ENCODE measurements around the gene PLA2G4B. TPM values are rescaled to one million over a fixed set of nuclear protein-coding genes. Genes with fewer than 3 reads are reported as not detected.

Gene PLA2G4B
- total and polyA plus RNA-seq, 9 of the 15 experiments (the other 6 are each of a cell fraction or from before 2014, with no cell fraction given), result 0.07 to 6.1 (median 2.8) TPM

DNA sequence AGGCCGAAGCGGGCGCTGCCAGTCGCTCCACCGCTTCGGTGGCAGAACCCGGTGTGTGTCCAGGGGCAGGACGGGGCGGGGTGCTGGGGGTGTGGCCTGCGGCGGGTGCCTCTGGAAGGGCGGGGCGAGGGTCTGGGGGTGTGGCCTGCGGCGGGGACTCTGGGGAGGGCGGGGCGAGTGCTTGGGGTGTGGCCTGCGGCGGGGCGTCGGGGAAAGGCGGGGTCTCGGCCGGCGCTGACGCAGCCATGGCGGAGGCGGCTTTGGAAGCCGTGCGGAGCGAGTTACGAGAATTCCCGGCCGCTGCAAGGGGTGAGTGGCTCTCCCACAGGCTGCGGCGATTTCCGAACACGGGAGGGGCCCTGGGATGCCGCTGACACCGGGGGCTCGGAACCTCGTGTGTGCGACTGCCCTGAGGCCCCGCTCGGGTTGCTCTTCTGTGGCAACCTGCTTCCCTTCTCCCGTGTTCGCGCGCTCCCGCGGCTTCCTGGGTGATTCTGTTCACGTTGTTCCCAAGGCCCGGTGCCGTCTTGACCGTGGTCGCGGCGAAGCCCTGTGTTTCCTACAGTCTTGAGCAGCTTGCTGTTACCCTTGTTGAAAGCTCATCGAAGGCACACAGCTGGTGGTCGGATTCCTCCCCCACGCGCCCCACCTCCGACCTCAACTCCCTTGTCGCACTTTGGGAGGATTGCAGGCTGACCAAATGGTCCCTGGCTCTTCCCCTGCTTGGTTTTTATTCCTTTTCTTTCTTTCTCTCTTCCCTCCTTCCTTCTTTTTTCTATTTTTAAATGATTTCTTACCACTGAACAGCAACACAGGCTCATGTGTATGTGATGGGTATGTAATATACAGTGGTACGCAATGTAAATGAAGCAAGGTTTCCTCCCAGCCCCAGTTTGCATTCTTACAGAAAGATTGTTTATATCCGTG is 10.5 kb upstream of the PLA2G4B start, which contains the start of gene JMJD7 (continued):
- TF ChIP-seq, protein P1, sequence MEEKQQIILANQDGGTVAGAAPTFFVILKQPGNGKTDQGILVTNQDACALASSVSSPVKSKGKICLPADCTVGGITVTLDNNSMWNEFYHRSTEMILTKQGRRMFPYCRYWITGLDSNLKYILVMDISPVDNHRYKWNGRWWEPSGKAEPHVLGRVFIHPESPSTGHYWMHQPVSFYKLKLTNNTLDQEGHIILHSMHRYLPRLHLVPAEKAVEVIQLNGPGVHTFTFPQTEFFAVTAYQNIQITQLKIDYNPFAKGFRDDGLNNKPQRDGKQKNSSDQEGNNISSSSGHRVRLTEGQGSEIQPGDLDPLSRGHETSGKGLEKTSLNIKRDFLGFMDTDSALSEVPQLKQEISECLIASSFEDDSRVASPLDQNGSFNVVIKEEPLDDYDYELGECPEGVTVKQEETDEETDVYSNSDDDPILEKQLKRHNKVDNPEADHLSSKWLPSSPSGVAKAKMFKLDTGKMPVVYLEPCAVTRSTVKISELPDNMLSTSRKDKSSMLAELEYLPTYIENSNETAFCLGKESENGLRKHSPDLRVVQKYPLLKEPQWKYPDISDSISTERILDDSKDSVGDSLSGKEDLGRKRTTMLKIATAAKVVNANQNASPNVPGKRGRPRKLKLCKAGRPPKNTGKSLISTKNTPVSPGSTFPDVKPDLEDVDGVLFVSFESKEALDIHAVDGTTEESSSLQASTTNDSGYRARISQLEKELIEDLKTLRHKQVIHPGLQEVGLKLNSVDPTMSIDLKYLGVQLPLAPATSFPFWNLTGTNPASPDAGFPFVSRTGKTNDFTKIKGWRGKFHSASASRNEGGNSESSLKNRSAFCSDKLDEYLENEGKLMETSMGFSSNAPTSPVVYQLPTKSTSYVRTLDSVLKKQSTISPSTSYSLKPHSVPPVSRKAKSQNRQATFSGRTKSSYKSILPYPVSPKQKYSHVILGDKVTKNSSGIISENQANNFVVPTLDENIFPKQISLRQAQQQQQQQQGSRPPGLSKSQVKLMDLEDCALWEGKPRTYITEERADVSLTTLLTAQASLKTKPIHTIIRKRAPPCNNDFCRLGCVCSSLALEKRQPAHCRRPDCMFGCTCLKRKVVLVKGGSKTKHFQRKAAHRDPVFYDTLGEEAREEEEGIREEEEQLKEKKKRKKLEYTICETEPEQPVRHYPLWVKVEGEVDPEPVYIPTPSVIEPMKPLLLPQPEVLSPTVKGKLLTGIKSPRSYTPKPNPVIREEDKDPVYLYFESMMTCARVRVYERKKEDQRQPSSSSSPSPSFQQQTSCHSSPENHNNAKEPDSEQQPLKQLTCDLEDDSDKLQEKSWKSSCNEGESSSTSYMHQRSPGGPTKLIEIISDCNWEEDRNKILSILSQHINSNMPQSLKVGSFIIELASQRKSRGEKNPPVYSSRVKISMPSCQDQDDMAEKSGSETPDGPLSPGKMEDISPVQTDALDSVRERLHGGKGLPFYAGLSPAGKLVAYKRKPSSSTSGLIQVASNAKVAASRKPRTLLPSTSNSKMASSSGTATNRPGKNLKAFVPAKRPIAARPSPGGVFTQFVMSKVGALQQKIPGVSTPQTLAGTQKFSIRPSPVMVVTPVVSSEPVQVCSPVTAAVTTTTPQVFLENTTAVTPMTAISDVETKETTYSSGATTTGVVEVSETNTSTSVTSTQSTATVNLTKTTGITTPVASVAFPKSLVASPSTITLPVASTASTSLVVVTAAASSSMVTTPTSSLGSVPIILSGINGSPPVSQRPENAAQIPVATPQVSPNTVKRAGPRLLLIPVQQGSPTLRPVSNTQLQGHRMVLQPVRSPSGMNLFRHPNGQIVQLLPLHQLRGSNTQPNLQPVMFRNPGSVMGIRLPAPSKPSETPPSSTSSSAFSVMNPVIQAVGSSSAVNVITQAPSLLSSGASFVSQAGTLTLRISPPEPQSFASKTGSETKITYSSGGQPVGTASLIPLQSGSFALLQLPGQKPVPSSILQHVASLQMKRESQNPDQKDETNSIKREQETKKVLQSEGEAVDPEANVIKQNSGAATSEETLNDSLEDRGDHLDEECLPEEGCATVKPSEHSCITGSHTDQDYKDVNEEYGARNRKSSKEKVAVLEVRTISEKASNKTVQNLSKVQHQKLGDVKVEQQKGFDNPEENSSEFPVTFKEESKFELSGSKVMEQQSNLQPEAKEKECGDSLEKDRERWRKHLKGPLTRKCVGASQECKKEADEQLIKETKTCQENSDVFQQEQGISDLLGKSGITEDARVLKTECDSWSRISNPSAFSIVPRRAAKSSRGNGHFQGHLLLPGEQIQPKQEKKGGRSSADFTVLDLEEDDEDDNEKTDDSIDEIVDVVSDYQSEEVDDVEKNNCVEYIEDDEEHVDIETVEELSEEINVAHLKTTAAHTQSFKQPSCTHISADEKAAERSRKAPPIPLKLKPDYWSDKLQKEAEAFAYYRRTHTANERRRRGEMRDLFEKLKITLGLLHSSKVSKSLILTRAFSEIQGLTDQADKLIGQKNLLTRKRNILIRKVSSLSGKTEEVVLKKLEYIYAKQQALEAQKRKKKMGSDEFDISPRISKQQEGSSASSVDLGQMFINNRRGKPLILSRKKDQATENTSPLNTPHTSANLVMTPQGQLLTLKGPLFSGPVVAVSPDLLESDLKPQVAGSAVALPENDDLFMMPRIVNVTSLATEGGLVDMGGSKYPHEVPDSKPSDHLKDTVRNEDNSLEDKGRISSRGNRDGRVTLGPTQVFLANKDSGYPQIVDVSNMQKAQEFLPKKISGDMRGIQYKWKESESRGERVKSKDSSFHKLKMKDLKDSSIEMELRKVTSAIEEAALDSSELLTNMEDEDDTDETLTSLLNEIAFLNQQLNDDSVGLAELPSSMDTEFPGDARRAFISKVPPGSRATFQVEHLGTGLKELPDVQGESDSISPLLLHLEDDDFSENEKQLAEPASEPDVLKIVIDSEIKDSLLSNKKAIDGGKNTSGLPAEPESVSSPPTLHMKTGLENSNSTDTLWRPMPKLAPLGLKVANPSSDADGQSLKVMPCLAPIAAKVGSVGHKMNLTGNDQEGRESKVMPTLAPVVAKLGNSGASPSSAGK (IDR thresholded peaks at IDR 0.05), result peak; percentile 75
- TF ChIP-seq, protein P2, sequence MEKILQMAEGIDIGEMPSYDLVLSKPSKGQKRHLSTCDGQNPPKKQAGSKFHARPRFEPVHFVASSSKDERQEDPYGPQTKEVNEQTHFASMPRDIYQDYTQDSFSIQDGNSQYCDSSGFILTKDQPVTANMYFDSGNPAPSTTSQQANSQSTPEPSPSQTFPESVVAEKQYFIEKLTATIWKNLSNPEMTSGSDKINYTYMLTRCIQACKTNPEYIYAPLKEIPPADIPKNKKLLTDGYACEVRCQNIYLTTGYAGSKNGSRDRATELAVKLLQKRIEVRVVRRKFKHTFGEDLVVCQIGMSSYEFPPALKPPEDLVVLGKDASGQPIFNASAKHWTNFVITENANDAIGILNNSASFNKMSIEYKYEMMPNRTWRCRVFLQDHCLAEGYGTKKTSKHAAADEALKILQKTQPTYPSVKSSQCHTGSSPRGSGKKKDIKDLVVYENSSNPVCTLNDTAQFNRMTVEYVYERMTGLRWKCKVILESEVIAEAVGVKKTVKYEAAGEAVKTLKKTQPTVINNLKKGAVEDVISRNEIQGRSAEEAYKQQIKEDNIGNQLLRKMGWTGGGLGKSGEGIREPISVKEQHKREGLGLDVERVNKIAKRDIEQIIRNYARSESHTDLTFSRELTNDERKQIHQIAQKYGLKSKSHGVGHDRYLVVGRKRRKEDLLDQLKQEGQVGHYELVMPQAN (IDR thresholded peaks at IDR 0.05; ENCODE audit: borderline replicate concordance), result peak; percentile 88
- 0 out of 2 replicates have a peak, but pooled peaks have one; percentile 49 for TF ChIP-seq SMARCA4 (IDR thresholded peaks at IDR 0.05)
- TF ChIP-seq, protein P3, sequence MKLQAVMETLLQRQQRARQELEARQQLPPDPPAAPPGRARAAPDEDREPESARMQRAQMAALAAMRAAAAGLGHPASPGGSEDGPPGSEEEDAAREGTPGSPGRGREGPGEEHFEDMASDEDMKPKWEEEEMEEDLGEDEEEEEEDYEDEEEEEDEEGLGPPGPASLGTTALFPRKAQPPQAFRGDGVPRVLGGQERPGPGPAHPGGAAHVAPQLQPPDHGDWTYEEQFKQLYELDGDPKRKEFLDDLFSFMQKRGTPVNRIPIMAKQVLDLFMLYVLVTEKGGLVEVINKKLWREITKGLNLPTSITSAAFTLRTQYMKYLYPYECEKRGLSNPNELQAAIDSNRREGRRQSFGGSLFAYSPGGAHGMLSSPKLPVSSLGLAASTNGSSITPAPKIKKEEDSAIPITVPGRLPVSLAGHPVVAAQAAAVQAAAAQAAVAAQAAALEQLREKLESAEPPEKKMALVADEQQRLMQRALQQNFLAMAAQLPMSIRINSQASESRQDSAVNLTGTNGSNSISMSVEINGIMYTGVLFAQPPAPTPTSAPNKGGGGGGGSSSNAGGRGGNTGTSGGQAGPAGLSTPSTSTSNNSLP (IDR thresholded peaks at IDR 0.05; ENCODE audit: borderline replicate concordance, low read depth, low read length), result no peak
- TF ChIP-seq EHMT2 (IDR thresholded peaks at IDR 0.05), result 0 out of 2 replicates have a peak, but pooled peaks have one; percentile 22
- TF ChIP-seq, protein P4, sequence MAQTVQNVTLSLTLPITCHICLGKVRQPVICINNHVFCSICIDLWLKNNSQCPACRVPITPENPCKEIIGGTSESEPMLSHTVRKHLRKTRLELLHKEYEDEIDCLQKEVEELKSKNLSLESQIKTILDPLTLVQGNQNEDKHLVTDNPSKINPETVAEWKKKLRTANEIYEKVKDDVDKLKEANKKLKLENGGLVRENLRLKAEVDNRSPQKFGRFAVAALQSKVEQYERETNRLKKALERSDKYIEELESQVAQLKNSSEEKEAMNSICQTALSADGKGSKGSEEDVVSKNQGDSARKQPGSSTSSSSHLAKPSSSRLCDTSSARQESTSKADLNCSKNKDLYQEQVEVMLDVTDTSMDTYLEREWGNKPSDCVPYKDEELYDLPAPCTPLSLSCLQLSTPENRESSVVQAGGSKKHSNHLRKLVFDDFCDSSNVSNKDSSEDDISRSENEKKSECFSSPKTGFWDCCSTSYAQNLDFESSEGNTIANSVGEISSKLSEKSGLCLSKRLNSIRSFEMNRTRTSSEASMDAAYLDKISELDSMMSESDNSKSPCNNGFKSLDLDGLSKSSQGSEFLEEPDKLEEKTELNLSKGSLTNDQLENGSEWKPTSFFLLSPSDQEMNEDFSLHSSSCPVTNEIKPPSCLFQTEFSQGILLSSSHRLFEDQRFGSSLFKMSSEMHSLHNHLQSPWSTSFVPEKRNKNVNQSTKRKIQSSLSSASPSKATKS (CRISPR knock-in tag; IDR thresholded peaks at IDR 0.05), result no peak
- TF ChIP-seq TRIM28 (IDR thresholded peaks at IDR 0.05), result 0 out of 2 replicates have a peak, but pooled peaks have one; percentile 34
- TF ChIP-seq HDAC1 (IDR thresholded peaks at IDR 0.05), result peak in 1 of 2 experiments; percentile 91; a peak in 2 of 4 replicates

Data from K562 (cell line).